CD4-positive, alpha-beta T cell treated with Interleukin-17A for 4 hours (primary cell): ENCODE measurements around the gene VCX3B.
"Not testable (repeated sequence)": the region's sequence is repeated elsewhere in the genome, so short reads cannot be mapped to it uniquely, and the experiment has no call there.

ENCODE experiments used
- DNase-seq: peaks from one replicate; pipeline ENCODE4 v3.0.0-alpha.2; 2020; ENCODE audit warnings: mixed read lengths

The VCX3B gene

DNA sequence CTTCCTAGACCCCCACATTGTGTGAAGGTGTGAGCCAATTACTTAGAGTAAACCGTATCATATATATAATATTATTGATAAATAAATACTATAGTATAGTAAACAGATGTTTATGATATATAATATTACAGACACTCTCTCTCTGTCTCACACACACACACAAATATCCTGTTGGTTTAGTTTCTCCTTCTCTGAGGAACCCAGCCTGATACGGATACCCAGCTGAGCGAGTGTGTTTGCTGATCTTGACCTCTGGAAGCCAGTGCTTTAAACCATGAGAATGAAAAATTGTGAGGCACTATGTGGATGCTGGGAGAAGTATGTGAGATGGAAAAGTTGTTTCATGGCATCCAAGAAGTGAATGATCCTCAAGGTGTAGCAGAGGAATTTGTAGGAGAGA lies at the start of gene VCX3B:
VCX3B (plus strand) TSS at position 301 of the 400 bp plus-strand sequence. CDS start 621 bp downstream, outside the sequence.
- not testable (repeated sequence) for DNase-seq

DNA sequence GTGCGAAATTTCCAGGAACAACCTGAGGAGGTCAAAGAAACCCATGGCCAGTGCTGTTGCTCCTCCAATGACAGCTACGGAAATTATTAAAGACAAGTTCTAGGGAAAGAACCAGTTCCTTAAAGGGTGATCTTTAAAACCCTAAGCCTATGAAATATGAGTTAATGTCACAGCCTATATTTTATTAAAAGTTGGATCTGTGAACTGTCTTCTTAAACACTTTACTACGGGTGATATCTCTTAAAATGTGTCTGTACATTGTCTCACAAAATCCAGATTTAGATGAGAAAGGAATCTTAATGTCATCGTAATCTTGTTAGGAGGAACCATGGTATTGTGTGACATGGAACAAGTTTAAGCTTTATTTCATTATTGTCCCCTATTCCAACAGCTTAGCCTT lies 46.3 kb upstream of the VCX3B start:
- no peak for DNase-seq

DNA sequence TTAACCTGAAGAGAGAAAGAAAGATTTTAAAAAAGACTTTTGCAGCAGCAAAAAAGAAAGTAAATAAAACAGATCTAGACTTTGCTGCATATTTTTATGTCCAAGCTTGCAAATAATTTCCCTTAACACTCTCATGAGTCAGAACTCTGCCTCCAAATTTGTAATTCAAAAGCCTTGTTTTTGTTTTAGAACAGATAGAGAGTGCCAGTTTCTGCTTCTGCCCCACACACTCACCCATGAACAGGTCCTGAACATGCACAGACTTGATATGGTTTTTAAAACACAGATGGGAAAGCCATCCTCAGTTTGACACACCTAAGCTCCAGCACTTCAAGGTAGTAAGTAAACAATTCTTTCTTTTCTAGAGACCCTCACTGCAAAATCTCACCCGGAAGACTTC lies 39.7 kb upstream of the VCX3B start:
- DNase-seq: no peak

DNA sequence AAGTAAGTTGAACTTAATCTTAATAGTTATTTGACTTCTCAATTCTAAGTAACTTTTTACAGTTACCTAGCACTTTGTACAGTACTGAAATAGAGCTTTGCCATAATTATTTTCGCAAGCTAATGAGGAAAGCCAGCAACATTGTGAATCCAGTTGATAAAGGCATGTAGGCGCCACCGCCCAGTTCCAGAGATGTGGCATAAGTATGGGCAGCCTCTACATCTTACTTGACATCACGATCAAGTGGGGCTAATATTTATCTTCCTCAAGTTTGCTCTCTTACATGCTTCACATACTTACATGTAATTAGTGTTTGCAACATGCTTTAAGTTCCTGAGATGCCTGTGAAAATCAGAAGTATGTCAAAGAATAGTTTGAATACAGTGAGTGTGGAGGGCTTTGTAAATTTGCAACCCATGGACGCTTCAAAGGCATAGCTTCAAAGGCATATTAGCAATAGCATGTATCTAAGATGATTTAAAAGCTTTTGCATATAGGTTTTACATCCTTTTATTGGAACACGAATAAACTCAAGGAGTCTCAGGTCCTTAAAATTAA lies 34.9 kb upstream of the VCX3B start:
- DNase-seq: no peak

DNA sequence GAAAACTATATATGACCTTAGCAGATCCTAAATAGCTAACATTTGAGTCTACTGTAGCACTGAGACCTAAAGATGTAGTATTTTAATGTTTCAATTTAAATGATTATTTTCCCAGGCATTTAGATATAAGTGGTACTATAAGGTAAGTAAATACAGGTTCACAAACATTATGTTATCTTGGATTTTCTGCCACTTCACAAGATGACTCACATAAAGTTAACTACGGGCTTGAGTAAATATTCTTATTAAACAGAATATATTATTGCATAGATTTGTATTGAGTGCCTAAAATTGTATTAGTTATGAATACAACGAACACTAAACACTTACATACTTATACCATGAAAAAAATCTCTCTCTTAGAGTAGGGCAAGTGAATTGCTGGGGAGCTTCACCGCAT lies 34.2 kb upstream of the VCX3B start:
- no peak for DNase-seq

DNA sequence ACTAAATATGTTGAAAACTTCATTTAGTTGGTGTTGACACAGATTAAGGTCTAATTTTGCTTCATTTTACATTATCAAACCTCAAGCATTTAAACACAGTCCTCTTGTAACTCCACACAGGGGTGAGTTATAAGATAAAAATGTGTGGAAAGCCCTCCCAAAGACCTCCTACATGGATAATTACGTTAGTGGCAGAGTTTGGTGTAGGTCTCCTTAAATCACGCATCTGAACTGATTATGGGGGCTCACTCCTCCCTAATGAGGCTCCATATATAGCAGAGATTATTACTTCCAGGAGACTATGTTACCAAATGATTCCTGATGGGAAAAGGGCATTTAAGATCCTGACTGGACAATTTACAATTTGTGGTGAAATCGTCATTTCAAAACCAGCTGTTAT lies 32.2 kb upstream of the VCX3B start:
- no peak for DNase-seq

DNA sequence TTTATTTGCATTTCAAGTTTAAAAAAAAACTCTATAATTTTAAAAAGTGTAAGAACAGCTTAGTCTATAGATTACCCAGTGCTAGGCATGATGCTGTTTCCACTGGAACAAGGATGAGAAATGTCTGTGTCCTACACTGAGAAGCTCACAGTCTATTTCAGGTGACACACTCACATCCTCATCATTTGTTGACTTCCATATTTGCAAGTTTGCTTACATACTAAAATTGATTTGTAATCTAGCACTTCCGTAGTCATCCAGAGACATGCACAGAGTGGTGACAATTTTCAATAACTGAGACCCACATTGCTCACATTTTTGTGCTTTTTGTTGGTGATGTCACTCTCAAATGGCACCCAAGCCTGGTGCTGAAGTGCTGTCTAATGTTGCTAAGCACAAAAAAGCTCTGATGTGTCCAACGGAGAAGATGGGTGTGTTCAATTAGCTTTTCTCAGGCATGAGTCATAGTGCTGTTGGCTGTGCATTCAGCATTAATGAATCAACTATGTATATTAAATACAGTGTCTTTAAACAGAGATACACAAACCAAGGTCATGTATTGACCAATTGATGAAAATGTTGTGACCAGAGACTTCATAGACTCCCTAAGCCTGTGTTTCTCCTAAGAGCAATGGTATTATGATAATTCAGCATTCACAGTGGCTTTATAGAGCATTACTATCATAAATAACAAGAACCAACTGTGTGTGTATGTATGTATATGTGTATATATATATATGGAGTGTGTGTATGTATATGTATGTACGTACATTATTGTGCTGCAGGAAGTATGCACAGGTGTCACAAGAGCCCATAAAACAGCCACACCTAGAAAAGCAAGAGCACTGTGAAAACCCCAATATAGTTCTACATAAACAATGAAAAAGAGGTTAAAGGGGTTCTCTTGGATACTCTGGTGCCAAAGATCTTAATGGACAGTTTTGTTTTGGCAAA lies 31.2 kb upstream of the VCX3B start:
- no peak for DNase-seq

DNA sequence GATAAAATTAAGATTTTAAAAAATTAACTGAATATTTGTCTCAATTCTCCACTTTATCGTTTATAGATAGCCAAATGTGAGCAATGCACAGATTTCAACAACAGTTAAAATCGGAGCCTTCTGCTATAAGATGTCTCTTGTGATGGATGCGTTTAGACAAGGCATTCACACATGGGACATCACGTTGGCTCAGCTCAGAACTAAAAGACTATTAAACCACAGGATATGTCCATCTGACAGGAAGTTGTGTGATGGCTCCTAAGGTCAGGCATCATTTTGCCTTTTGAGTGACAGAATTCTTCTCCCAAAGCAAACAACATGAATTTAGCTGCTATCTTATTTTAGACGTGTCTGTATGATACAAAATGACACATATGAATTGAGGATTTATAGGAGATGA lies 17.3 kb upstream of the VCX3B start:
- DNase-seq: no peak

DNA sequence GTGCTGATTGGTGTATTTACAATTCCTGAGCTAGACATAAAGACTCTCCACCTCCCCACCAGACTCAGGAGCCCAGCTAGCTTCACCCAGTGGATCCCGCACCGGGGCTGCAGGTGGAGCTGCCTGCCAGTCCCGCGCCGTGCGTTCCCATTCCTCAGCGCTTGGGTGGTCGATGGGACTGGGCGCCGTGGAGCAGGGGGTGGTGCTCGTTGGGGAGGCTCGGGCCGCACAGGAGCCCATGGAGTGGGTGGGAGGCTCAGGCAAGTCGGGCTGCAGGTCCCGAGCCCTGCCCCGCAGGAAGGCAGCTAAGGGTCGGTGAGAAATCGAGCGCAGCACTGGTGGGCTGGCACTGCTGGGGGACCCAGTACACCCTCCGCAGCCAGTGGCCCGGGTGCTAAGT lies 12.3 kb upstream of the VCX3B start:
- DNase-seq: not testable (repeated sequence)

DNA sequence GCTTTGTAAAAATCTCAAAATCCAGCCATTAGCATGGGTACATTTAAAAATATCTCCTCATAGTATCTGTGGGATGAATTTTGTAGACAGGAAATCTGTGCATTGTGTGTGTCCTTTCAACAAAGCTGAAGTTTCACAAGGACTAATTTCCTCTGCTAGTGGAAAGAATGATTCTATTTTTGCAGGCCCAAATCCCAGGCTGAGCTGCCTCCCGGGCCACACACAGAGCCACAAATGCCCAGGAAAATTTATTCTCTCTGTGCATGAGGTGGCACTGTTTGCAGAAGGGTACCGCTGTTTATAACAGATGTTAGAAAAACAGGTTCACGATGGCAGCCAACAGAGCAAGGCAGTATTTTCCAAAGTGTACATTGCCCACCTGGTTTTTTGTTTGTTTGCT lies 11.0 kb upstream of the VCX3B start:
- no peak for DNase-seq

DNA sequence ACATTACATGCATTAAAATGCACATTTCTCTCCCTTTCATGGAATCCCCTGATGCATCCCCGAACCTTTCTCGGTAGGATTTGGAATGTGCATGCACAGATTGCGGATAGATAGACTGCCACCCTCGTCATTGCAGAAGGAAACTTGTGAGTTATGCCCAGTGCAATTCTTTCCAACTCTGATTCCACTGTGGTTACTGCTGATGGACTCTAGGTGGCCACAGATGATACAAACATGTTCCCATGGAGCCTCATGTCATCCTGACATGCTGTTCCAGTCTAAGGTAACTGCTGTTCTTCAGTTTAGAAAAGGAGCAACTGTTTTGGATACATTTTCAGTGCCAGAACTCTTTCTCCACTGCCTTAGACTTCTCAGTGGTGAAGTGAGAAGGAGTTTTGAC lies 9.1 kb upstream of the VCX3B start:
- DNase-seq: no peak

DNA sequence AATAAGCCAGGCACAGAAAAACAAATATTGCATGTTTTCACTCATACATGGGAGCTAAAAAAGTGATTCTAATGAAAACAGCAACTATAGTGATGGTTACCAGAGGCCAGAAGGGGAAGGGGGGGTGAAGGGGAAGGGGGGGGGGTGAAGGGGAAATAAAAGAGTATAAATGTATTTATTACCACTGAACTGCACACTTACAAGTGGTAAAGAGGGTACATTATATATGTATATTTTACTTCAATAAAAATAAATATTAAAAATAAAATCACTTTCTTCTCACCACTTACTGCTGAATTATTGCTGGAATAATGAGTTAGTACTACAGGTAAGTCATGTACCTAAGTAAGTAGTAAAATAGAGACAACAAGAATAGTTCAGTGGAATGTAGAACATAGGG lies 2.1 kb upstream of the VCX3B start:
- no peak for DNase-seq

DNA sequence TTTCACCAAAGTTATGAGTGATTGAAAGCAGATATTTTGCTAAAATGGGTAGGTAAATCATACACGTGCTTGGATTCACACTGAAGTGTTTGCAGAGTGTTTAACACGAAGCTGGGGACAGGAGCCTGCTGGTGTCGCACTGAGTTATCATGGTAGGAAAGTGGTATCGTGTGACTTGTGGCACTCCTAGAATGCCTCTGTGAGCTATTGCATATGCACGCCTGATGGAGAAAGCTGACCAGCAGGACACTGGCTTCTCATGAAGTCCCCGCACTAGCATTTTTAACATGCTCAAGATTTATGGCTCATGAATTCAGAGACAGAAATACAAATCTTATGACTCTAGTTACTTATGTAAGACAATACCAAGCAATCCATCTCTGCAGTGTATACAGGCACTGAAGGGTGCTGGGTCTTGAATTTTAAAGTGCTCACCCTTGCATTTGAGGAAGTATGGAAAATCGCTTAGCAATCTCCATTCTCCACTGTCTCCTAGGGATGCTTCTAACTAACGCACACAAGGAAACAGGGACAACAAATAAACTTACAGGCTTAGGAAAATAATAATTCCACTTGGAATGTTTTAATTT lies 19.8 kb downstream of the VCX3B start:
- no peak for DNase-seq

DNA sequence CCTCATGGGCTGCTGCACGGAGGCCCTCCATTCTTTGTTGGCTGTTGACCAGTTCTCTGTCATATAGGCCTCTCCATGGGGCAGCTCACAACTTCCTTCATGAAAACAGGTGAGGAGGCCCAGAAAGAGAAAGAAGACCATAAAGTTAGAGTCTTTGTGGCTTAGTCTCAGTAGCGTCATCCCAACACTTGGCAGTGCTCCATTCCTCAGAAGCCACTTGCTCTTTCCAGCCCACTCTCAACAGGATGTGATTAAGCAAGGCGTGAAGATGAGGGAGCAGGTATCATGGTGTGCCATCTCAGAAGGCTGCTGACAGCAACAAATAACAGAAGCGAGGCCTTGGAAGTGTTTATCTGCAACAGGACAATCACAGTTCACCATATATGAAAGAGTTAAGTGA lies 30.4 kb downstream of the VCX3B start:
- not testable (repeated sequence) for DNase-seq

DNA sequence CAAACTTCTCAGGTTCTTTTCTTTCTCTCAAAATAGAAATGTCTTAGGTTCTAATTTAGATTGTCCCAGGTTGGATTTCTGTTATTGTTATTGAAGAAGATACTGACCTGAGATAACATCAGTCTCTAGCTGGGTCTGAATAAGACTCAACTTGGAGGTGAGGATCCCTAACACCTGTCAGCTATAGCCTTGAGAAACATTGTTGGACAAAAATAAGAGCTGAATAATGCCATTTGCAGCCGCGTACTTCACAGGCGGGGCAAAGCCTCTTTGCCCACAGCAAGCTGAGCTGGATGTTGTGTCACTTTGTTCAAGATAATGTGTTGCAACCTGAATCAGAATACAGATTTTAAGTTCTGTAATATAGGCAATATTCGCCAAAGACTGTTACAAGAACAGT lies 35.6 kb downstream of the VCX3B start:
- no peak for DNase-seq

DNA sequence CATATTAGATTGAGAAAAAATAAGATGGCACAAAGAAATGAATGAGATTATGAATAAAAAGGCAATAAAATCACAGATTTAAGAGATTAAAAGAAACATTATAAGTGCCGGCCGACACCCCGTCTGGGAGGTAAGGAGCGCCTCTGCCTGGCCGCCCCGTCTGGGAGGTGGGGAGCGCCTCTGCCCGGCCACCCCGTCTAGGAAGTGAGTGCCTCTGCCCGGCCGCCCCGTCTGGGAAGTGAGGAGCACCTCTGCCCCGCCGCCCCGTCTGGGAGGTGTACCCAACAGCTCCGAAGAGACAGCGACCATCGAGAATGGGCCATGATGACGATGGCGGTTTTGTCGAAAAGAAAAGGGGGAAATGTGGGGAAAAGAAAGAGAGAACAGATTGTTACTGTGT lies 37.5 kb downstream of the VCX3B start:
- DNase-seq: not testable (repeated sequence)

DNA sequence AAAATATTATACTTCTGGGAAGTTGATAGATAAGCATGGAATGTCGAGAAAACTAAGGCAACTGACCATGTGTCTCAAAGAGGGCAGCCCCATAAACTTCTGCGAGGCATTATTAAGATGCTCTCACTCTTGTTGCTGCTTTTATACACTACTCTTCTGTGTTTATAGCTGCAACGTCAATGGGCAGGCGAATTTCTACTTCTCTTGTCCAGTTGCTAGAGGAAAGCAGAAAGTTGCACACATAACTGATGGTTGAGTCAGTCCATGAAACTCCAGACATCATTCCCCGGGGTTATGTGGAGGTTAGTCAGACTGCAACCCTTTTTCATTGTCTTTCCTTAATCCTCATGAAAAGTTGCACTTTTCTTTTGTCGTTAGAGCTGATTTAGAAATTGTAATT lies 39.8 kb downstream of the VCX3B start:
- no peak for DNase-seq
